GM12873 (cell line): ENCODE results near the gene CEMIP2.

ENCODE experiments used
- CTCF ChIP-seq: IDR thresholded peaks from 2 replicates; pipeline ENCODE4 v1.5.1; 2012; ENCODE audit warnings: low read depth, mild to moderate bottlenecking, moderate library complexity, low read length, control low read depth; ENCODE audit not compliant: insufficient read depth; ENCODE audit errors: missing control alignments

Gene CEMIP2

GRCh38 chr9:71746758-71747125, 21.6 kb downstream of the CEMIP2 start:
- TF ChIP-seq CTCF: no peak

- TF ChIP-seq CTCF: no peak
These were observed 22.1 kb downstream of the CEMIP2 start for GRCh38 chr9:71746023-71746757.

- no peak for TF ChIP-seq CTCF
These were observed 23.4 kb downstream of the CEMIP2 start for GRCh38 chr9:71744754-71745521.

GRCh38 chr9:71743882-71744281, 24.4 kb downstream of the CEMIP2 start:
- no peak for TF ChIP-seq CTCF

GRCh38 chr9:71743217-71743705, 25.1 kb downstream of the CEMIP2 start:
- no peak for TF ChIP-seq CTCF

- no peak for TF ChIP-seq CTCF
These were observed 25.6 kb downstream of the CEMIP2 start for GRCh38 chr9:71742703-71743102.

GRCh38 chr9:71741926-71742648, 26.2 kb downstream of the CEMIP2 start:
- TF ChIP-seq CTCF: no peak
